Smooth muscle cell of the brain vasculature (primary cell): ENCODE results near the gene TERT.
"Not testable (repeated sequence)": the region's sequence is repeated elsewhere in the genome, so short reads cannot be mapped to it uniquely, and the experiment has no call there.

Experiments used
- DNase-seq: peaks from one replicate; pipeline ENCODE4 v3.0.0-alpha.2; 2012; ENCODE audit warnings: low read depth, low spot score

Gene TERT

DNA sequence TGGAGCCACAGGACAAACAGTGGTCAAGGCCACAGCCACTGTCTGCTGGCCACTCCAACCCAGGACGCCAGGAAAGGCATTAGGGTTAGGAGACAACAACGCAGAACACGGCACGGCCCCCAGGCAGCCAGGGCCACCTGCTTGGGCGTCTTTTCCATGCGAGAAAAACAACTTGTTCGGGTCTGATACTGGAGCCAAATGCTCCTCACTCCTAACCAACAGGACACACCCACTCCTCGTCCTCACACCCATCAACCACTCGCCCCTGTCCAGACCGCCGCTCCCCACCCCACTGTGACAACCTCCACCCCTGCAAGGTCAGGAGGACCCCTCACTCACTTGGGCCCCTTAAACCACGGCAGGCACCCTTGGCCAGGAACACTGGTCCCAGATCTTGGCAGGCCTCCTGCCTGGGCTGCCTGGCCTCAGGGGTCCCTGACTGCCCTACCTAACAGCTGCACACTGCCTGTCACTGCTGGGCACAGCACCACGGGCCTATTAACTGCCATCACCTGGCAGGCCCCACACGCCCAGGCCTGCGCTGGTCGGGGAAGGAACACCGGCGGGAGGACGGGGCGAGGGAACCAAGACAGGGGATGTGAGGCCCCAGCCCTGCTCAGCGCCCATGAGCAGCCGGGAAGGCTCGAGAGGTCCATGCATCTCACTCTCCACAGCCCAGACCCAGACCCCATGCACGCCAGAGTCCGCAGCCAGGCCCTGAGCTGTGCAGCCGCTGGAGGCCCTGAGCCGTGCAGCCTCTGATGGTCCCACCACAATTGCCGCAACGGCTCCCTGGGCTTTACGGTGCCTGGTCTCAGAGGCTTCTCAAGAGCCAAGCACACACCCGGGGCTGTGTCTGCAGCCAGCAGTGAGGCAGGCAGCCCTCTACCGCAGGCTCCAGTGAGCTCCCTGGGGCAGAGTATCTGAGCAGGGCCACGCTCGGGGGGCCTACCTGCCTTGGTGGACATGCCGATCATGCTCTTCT lies 36.3 kb upstream of the TERT start:
- DNase-seq: no peak

DNA sequence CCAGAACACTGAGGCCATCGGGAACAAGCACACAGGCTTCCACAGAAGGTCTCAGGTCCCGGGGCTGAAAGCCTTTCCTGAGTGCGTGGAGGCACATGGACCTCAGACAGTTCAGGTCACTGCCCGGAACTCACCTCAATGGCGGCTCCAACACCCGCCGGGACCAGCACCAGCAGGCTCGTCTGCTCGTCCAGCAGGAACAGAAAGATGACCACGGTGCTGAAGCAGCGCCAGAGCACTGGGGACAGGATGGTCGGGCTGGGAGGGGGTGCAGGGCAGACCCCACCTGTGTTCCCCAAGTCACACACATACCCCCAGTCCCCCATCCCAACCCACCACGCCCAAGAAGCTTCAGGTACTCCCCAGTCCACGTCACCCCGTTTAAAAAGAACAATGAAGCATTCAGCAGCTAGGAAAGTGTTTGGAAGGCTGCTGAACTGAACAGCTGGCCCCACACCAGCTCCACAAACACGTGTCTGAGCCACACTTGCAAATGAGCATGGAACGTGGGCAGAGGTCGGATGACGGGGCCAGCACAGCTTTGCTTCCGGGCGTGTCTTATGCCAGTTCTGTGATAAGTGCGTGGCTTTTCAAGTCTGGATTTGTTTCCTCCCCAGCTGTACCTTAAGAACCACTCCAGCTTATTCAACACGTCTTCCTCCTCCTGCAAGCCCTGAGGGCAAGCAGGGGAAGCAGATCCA lies 35.4 kb upstream of the TERT start:
- no peak for DNase-seq

DNA sequence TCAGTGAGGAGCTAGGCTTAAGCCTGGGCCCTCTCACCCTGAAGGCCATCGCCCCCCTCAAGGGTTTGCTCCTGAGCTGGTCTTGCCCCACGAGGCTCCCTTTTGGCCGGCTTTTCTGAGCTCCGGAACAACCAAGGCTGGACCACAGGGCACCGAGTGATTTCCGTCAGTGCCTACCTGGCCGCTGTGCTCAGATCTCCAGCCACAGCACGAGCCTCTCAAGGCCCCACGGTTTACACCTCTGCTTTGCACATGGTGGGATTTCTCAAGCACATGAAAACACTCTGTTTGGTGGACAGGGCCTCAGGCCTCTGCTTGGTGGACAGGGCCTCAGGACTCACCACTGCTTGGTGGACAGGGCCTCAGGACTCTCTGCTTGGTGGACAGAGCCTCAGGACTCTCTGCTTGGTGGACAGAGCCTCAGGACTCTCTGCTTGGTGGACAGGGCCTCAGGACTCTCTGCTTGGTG lies 34.3 kb upstream of the TERT start:
- no peak for DNase-seq

DNA sequence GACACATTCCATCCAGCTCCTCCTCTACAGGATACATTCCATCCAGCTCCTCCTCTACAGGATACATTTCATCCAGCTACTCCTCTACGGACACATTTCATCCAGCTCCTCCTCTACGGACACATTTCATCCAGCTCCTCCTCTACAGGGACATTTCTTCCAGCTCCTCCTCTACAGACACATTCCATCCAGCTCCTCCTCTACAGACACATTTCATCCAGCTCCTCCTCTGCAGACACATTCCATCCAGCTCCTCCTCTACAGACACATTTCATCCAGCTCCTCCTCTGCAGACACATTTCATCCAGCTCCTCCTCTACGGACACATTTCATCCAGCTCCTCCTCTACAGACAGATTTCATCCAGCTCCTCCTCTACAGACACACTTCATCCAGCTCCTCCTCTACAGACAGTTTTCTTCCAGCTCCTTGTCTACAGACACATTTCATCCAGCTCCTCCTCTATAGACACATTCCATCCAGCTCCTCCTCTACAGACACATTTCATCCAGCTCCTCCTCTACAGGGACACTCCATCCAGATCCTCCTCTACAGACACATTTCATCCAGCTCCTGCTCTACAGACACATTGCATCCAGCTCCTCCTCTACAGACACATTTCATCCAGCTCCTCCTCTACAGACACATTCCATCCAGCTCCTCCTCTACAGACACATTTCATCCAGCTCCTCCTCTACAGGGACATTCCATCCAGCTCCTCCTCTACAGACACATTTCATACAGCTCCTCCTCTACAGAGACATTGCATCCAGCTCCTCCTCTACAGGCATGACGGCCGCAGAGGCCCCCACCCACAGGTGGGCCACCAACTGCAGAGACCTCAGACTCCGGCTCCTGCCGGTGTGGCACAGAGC lies 33.6 kb upstream of the TERT start:
- DNase-seq: not testable (repeated sequence)

DNA sequence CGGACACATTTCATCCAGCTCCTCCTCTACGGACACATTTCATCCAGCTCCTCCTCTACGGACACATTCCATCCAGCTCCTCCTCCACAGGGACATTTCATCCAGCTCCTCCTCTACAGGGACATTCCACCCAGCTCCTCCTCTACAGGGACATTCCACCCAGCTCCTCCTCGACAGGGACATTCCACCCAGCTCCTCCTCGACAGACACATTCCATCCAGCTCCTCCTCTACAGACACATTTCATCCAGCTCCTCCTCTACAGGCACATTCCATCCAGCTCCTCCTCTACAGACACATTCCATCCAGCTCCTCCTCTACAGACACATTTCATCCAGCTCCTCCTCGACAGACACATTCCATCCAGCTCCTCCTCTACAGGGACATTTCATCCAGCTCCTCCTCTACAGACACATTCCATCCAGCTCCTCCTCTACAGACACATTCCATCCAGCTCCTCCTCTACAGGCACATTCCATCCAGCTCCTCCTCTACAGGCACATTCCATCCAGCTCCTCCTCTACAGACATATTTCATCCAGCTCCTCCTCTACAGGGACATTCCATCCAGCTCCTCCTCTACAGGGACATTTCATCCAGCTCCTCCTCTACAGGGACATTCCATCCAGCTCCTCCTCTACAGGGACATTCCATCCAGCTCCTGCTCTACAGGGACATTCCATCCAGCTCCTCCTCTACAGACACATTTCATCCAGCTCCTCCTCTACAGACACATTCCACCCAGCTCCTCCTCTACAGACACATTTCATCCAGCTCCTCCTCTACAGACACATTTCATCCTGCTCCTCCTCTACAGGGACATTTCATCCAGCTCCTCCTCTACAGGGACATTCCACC lies 32.3 kb upstream of the TERT start:
- not testable (repeated sequence) for DNase-seq

DNA sequence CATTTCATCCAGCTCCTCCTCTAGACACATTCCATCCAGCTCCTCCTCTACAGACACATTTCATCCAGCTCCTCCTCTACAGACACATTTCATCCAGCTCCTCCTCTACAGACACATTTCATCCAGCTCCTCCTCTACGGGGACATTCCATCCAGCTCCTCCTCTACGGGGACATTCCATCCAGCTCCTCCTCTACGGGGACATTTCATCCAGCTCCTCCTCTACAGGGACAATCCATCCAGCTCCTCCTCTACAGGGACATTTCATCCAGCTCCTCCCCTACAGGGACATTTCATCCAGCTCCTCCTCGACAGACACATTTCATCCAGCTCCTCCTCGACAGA lies 31.6 kb upstream of the TERT start:
- DNase-seq: not testable (repeated sequence)

DNA sequence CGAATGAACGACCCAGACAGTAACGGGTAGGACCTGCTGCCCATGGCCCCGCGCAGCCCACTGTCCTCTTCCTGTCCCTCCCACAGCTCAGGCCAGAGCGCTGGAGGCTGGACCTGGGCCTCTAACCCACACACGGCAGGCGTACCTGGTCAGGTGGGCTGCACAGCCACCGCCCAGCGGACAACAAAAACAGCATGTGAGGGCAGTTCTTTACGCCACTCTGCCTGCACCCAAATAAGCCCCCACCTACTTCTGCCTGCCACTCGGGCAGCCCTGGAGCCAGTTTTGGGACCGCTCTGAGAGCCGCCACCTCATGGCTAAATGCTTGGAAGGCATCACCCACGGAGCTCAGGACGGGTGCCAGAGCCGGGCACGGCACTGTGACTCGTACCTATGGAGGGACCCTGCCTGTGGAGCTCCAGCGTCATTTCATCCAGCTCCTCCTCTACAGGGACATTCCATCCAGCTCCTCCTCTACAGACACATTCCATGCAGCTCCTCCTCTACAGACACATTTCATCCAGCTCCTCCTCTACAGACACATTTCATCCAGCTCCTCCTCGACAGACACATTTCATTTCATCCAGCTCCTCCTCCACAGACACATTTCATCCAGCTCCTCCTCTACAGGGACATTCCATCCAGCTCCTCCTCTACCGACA lies 31.1 kb upstream of the TERT start:
- DNase-seq: no peak

DNA sequence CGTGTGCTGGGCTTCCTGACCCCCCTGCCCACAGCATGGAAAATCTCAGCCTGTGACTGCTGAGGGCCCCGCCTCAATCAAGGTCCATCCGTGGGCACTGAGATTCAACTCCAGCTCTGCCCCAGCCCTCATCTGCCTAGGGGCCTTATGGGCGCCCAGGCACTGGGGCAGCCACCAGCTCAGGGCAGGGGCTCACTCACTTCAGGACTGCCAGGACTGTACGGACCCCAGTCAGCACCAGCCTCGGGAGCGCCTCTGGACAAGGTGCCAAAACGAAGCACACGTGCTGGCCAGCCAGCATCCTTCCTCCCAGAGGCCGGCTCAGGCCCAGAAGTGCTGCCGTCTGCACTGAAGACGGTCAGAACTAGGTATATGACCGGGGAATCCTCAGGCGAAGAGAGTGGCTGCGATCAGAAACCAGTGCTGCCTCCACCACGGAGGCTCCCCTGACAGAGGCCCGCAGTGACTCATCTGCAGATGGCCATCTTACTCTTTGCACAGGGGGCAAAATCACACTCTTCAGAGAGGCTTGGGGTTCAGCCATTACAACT lies 30.4 kb upstream of the TERT start:
- no peak for DNase-seq

DNA sequence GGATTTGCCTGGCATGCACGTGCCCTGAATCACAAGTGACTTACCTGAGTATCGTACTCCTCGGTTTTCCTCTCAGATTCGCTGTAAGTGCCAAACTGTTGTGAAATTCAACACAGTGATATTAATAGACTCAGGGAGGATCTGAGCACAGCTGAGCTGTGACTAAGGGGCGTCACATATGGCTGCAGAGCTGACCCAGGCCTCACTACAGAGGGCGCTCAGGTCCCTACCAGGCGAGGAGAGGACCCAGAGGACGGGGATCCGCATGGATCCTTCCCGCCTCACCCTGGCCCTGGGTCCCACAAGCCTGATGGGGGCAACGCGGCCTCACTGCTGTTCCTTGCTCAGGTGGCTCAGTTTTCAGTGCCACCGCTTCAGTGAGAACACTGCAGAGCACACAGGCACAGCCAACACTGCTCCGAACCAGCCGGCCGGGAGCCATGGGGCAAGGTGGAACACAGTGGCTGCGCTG lies 29.9 kb upstream of the TERT start:
- DNase-seq: no peak

DNA sequence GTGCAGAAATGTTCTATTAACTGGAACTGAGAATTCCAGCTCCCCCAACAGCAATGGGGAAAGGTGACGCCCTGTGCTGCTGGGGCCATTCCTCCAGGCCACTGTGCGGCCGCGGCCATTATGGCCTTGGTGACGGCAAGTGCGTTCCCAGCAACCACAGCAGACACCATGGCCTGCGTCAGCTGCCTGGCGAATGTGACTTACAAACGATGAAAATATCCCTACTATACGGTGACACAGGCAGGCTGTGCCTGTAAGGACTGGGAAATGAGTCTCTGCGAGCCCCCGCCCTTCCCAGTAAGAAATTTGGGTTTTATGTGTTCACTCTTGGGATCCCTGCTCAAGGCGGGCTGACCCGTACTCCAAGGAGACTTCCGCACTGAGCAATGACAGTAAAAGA lies 29.4 kb upstream of the TERT start:
- DNase-seq: no peak

DNA sequence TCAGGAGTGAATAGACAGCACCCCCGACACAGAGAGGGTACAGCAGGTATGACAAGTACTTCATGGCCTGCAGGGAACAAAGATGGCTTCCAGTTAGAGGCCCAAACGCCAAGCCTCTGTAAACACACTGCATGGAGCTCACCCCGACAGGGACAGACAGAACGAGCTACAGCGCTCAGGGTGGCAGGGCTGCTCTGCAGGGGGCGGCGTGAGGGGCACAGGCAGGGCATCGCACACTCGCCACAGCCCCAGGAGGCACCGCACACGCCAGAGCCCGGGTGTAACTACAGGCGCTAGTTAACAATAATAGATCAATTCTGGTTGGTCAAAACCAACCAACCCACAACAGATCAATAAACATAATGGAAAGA lies 28.9 kb upstream of the TERT start:
- DNase-seq: no peak

DNA sequence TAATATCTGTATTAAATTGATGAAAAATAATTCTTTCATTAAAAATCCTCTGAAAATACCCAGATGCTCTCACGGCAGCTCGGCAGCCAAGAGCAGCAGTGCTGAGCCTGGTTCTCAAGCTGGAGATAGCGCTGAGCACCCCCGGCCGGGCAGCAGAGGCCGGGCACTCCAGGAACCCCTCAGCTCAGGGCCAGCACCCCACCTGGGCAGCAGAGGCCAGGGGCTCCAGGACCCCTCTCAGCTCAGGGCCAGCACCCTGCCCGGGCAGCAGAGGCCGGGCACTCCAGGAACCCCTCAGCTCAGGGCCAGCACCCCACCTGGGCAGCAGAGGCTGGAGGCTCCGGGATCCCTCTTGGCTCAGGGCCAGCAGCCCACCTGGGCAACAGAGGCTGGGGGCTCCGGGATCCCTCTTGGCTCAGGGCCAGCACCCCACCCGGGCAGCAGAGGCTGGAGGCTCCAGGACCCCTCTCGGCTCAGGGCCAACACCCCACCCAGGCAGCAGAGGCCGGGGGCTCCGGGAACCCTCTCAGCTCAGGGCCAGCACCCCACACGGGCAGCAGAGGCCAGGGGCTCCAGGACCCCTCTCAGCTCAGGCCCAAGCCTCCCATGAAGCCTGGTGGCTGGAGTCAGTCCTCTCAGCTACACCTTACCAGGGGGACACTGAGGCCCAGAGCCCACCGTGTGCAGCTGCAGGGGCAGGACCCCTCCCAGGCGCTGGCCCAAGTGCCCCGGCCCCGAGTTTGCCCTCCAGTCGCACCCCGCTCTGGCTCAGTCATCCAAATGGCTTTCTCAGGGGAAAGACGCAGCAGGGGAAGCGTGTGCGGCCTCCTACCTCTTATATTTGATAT lies 28.3 kb upstream of the TERT start:
- DNase-seq: no peak

DNA sequence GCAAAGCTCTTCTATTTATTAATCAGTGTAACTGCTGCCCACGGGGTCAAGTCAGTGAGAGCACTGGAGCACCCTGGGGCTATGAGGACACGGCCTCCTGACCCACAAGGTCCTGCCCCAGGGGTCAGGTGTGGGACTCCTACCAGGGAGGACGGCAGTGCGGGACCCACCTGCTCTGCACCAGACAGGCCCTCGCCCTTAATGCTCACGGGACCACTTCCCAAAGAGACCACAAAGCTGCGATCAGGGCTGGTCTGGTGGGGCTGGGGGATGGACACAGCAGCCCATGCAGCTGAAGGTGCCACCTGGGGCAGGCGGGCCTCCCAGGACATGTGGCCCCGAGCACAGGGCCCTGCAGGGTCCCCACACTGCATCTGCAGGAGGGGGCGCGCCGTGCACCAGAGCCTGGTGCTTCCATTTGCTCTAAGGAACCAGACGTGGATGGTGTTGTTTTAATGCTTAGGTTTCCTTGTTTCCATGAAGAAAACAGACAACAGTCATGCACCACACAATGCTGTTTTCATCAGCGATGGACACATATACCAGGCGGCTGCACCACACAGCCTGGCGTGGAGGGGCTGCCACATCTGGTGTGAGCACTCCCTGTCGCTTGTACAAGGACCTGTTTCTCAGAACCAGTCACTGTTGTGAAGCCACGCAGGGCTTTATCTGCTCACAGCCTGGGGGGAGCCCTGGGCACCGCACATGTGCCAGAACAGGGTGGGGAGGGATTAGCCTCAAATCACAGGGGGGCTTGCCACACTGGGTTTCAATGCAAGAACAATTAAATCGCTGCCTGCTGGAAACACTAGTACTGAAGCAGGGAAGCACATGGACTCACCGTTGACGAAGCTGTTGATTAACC lies 27.4 kb upstream of the TERT start:
- DNase-seq: no peak

DNA sequence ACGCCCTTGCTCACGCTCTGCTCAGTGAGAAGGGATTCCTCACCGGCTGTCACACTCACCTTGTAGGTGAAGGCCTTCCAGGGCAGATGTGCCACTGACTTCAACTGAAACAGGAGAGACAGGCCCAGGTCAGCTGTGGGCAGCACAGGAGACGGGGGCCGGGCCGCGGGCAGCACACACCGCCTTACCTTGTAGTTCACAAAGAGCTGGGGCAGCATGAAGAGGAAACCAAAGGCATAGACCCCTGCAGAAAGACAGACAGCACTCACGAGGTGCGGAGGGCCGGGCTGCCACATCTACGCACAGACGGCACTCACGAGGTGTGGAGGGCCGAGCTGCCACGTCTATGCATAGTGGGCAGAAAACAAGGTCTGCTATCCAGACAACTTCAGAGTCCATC lies 26.7 kb upstream of the TERT start:
- DNase-seq: no peak

DNA sequence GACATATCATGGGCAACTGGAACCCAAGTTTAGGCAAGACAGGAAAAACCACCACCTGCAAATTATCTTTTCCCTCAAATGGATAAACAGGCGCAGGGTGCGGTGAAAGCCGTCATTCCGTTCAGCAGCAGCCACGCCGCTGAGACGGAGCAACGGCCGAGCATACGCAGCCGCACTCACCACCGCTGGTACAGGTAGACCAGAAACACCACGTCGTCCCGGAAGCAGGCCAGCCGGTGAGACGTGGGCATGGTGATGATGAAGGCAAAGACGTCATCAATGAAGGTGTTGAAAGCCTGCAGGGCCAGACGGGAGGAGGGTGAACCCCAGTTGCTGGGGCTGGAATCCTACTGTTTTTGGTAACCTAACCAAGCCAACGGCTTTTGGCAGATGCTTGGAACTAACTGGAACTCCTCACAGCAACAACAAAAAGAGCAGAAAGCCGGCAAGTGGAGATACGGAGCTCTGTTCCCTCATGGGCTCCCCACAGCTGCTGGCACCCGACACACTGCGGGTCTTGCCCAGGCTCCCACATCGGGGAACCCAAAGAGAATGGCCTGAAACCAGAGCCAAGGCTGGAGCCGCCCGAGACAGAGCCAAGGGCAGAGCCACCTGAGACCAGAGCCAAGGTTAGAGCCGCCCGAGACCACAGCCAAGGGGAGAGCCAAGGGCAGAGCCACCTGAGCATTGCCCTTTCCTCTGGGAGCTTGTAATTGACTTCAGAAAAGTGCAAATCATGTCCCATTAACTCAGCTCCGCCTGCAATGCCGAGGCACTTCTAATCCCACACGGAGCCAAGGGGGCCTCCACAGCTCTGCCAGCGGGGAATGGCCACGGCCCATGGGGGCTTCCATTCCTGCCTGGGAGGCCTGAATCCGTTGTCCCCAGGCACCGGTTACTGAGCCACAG lies 25.8 kb upstream of the TERT start:
- DNase-seq: no peak

DNA sequence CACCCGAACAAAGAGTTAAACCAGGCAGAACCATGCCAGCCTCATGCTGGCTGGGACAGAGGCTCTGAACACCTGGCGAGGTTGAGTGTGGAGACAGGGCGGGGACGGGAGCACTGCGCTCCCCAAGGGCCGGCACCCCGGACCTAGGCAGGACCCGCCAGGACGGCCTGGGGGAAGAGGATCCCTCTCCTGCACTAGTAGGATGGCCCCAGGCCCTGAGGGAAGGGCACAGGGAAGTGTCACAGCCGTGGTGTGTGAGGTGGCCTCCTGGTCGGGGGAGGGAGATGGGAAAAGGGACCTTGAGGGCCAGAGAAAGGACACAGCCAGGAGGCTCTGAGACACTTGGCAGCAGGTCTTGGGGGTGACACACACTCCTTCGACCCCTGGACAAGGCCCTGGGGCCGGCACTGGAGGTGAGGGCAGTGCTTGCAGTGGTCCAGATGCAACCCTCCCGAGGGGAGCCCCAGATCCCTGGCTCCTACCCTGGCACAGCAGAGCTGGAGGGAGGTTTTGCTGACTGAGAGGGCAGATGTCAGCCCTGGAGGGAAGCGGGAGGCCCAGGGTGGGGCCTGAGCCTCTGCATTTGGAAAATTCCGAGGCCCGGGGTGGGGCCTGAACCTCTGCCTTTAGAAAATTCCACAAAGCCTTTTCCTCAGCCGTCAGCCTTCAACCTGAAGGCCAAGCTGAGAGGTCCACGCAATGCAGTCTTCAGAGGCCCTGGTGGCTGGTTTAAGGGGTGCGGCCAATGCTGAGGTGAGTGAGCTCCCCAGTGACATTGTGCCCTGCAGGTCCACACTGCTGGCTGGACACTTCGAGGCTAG lies 24.8 kb upstream of the TERT start:
- DNase-seq: no peak
